IPS-18c (cell line): ENCODE results near the gene NTM.

ENCODE experiments used
- H3K4me3 ChIP-seq: 2 replicates; pipeline ENCODE4 v1.7.0; 2013; ENCODE audit warnings: low read depth, mild to moderate bottlenecking, low read length, moderate library complexity; ENCODE audit not compliant: insufficient read depth
- H3K9me3 ChIP-seq: one replicate; pipeline ENCODE4 v1.6.1; 2013; ENCODE audit warnings: mild to moderate bottlenecking, low read length, moderate library complexity; ENCODE audit not compliant: control insufficient read depth, insufficient read depth

NTM gene

GRCh38 chr11:132114185-132114584, 743.8 kb downstream of the NTM start:
- no peak overlapping the region for H3K4me3 ChIP-seq
- H3K9me3 ChIP-seq: no peaks in the 10 kb centered on the region

GRCh38 chr11:132114743-132115142, 744.3 kb downstream of the NTM start:
- no peak overlapping the region for H3K4me3 ChIP-seq

GRCh38 chr11:132115454-132115853, 745.0 kb downstream of the NTM start:
- no peak overlapping the region for H3K4me3 ChIP-seq
- H3K9me3 ChIP-seq: no peaks in the 10 kb centered on the region

More at GRCh38 chr11:132114743-132115142, 744.3 kb downstream of the NTM start:
- H3K9me3 ChIP-seq: no peaks in the 10 kb centered on the region

GRCh38 chr11:132116516-132116915, 746.1 kb downstream of the NTM start:
- no peak overlapping the region for H3K4me3 ChIP-seq
- H3K9me3 ChIP-seq: no peaks in the 10 kb centered on the region

GRCh38 chr11:132118661-132119060, 748.2 kb downstream of the NTM start:
- H3K9me3 ChIP-seq: no peaks in the 10 kb centered on the region
- no peak overlapping the region for H3K4me3 ChIP-seq

- Histone ChIP-seq H3K9me3 (no peaks in the 10 kb centered on the region), H3K4me3 (no peak overlapping the region)
These were observed 749.2 kb downstream of the NTM start for GRCh38 chr11:132119573-132119972.

GRCh38 chr11:132122735-132123134, 752.3 kb downstream of the NTM start:
- Histone ChIP-seq H3K9me3 (no peaks in the 10 kb centered on the region), H3K4me3 (no peak overlapping the region)

- H3K9me3 ChIP-seq: no peaks in the 10 kb centered on the region
- H3K4me3 ChIP-seq: no peak overlapping the region
These were observed 753.0 kb downstream of the NTM start for GRCh38 chr11:132123449-132123848.

GRCh38 chr11:132123854-132124835, 753.7 kb downstream of the NTM start:
- Histone ChIP-seq H3K9me3 (no peaks in the 10 kb centered on the region), H3K4me3 (no peak overlapping the region)

GRCh38 chr11:132125988-132126871, 755.8 kb downstream of the NTM start:
- no peaks in the 10 kb centered on the region for H3K9me3 ChIP-seq
- H3K4me3 ChIP-seq: peak overlapping the region; percentile 21

- Histone ChIP-seq H3K9me3 (no peaks in the 10 kb centered on the region), H3K4me3 (peak overlapping the region; percentile 21; the same call in 1 of the 2 replicates)
These were observed 756.8 kb downstream of the NTM start for GRCh38 chr11:132126973-132127899.

- no peak overlapping the region for H3K4me3 ChIP-seq
- no peaks in the 10 kb centered on the region for H3K9me3 ChIP-seq
These were observed 757.5 kb downstream of the NTM start for GRCh38 chr11:132127900-132128288.

GRCh38 chr11:132131047-132131446, 760.6 kb downstream of the NTM start:
- H3K9me3 ChIP-seq: no peaks in the 10 kb centered on the region
- H3K4me3 ChIP-seq: no peak overlapping the region

- H3K9me3 ChIP-seq: no peaks in the 10 kb centered on the region
- H3K4me3 ChIP-seq: no peak overlapping the region
These were observed 761.5 kb downstream of the NTM start for GRCh38 chr11:132131961-132132360.

- H3K4me3 ChIP-seq: no peak overlapping the region
- no peaks in the 10 kb centered on the region for H3K9me3 ChIP-seq
These were observed 763.9 kb downstream of the NTM start for GRCh38 chr11:132134322-132134721.

- H3K4me3 ChIP-seq: no peak overlapping the region
- no peaks in the 10 kb centered on the region for H3K9me3 ChIP-seq
These were observed 767.0 kb downstream of the NTM start for GRCh38 chr11:132137289-132137980.
